IMR-90 (cell line): ENCODE results near the gene VDAC2. TPM values are rescaled to one million over a fixed set of nuclear protein-coding genes. Genes with fewer than 3 reads are reported as not detected.

ENCODE experiments used
- ATAC-seq: fragments of 200-7000 bp; cut with Tn5 transposase; 2 replicates; pipeline ENCODE4 v1.9.1; 2020; ENCODE audit warnings: low read depth, mild to moderate bottlenecking, moderate library complexity
- BruUV-seq: library from RNA; stranded (reverse); fragments of 400-500 nt; replicated peaks from 2 replicates; lab custom pipeline; 2021; lab: Mats Ljungman, UMichigan
- CTCF ChIA-PET: fragments of 300-600 bp; formaldehyde crosslinking; extraction: SDS; loops from one replicate; lab custom pipeline; 2021; ENCODE audit warnings: antibody characterized with exemption; lab: Yijun Ruan, JAX
- POLR2A ChIA-PET: fragments of 300-600 bp; sonication (Branson Sonifier 250); formaldehyde crosslinking; loops from one replicate; lab custom pipeline; 2022; ENCODE audit warnings: antibody characterized with exemption; ENCODE audit not compliant: unreplicated experiment; lab: Charles Lee
- DNase-seq: peaks from one replicate; pipeline ENCODE4 v3.0.0; 2013
- H2AFZ ChIP-seq: replicated peaks from 2 replicates; pipeline ENCODE3; 2013; ENCODE audit warnings: low read length, mild to moderate bottlenecking; ENCODE audit not compliant: poor library complexity
- H2AK5ac ChIP-seq: 2 replicates; pipeline ENCODE4 v1.6.1; 2013; ENCODE audit warnings: low read depth, low read length, inconsistent platforms
- H2AK9ac ChIP-seq: replicated peaks from 2 replicates; pipeline ENCODE3; 2013; ENCODE audit warnings: mild to moderate bottlenecking, low read depth, low read length, moderate library complexity; ENCODE audit not compliant: poor library complexity
- H2BK120ac ChIP-seq: 2 replicates; pipeline ENCODE4 v1.6.1; 2013; ENCODE audit warnings: low read depth, low read length, inconsistent platforms
- H2BK15ac ChIP-seq: 3 replicates; pipeline ENCODE4 v1.6.1; 2013; ENCODE audit warnings: low read depth, low read length, inconsistent platforms
- H2BK20ac ChIP-seq: 2 replicates; pipeline ENCODE4 v1.6.1; 2013; ENCODE audit warnings: low read depth, mild to moderate bottlenecking, inconsistent platforms, low read length, moderate library complexity
- H2BK5ac ChIP-seq: 2 replicates; pipeline ENCODE4 v1.6.1; 2013; ENCODE audit warnings: mild to moderate bottlenecking, low read depth, low read length, inconsistent platforms; ENCODE audit not compliant: poor library complexity, severe bottlenecking
- H3K14ac ChIP-seq: replicated peaks from 2 replicates; pipeline ENCODE4 v1.6.1; 2013; ENCODE audit warnings: low read depth, low read length, inconsistent platforms
- H3K18ac ChIP-seq: 2 replicates; pipeline ENCODE4 v1.6.1; 2013; ENCODE audit warnings: low read depth, low read length, control low read depth
- H3K23ac ChIP-seq: 2 replicates; pipeline ENCODE4 v1.6.1; 2013; ENCODE audit warnings: low read depth, low read length, inconsistent platforms
- H3K27ac ChIP-seq: 2 replicates; pipeline ENCODE4 v1.5.1; 2013; ENCODE audit warnings: mild to moderate bottlenecking, control low read depth, low read length; ENCODE audit not compliant: insufficient read depth
- H3K27me3 ChIP-seq: 2 replicates; pipeline ENCODE4 v1.6.1; 2013; ENCODE audit warnings: low read length; ENCODE audit not compliant: control insufficient read depth, insufficient read depth
- H3K36me3 ChIP-seq: 2 replicates; pipeline ENCODE4 v1.6.1; 2013; ENCODE audit warnings: low read length, mixed read lengths; ENCODE audit not compliant: control insufficient read depth, insufficient read depth
- H3K4ac ChIP-seq: 2 replicates; pipeline ENCODE4 v1.6.1; 2013; ENCODE audit warnings: low read depth, low read length, inconsistent platforms
- H3K4me1 ChIP-seq: 2 replicates; pipeline ENCODE4 v1.6.1; 2013; ENCODE audit warnings: low read length, mixed read lengths; ENCODE audit not compliant: control insufficient read depth, insufficient read depth
- H3K4me2 ChIP-seq: 2 replicates; pipeline ENCODE4 v1.6.1; 2013; ENCODE audit warnings: low read depth, mild to moderate bottlenecking, control low read depth, low read length, moderate library complexity
- H3K4me3 ChIP-seq: 2 replicates; pipeline ENCODE4 v1.5.1; 2013; ENCODE audit warnings: low read depth, mild to moderate bottlenecking, control low read depth, low read length, moderate library complexity; ENCODE audit not compliant: insufficient read depth
- H3K56ac ChIP-seq: 2 replicates; pipeline ENCODE4 v1.6.1; 2013; ENCODE audit warnings: low read length, inconsistent platforms; ENCODE audit not compliant: insufficient read depth; ENCODE audit errors: extremely low read depth
- H3K79me1 ChIP-seq, 2 experiments: 2 replicates each; pipeline ENCODE4 v1.6.1; 2013; ENCODE audit warnings: low read length in 2 of 2, inconsistent platforms in 1 of 2, low read depth in 1 of 2
- H3K9ac ChIP-seq: 2 replicates; pipeline ENCODE4 v1.6.1; 2013; ENCODE audit warnings: low read depth, low read length, control low read depth
- H3K9me1 ChIP-seq: 2 replicates; pipeline ENCODE4 v1.6.1; 2013; ENCODE audit warnings: low read length, inconsistent platforms; ENCODE audit not compliant: insufficient read depth
- H3K9me3 ChIP-seq: 2 replicates; pipeline ENCODE4 v1.6.1; 2013; ENCODE audit warnings: low read length; ENCODE audit not compliant: control insufficient read depth, insufficient read depth
- H4K20me1 ChIP-seq: 2 replicates; pipeline ENCODE4 v1.6.1; 2013; ENCODE audit warnings: low read length, inconsistent platforms; ENCODE audit not compliant: insufficient read depth
- H4K5ac ChIP-seq: 2 replicates; pipeline ENCODE4 v1.6.1; 2013; ENCODE audit warnings: mild to moderate bottlenecking, low read depth, low read length, control low read depth
- H4K8ac ChIP-seq, 2 experiments: 2 replicates each; pipeline ENCODE4 v1.6.1; 2013; ENCODE audit warnings: low read depth in 2 of 2, low read length in 2 of 2, control low read depth in 1 of 2, inconsistent platforms in 1 of 2
- H4K91ac ChIP-seq: 2 replicates; pipeline ENCODE4 v1.6.1; 2013; ENCODE audit warnings: low read depth, low read length, inconsistent platforms; ENCODE audit not compliant: insufficient read depth
- BHLHE40 ChIP-seq: fragments of 150-350 bp; IDR thresholded peaks from 2 replicates; pipeline ENCODE4 v1.6.1; 2016; ENCODE audit warnings: mild to moderate bottlenecking, low read depth, low read length
- CHD1 ChIP-seq: IDR thresholded peaks from 2 replicates; pipeline ENCODE4 v1.6.1; 2012; ENCODE audit warnings: low read depth, low read length, improper control_type of control experiment
- FOS ChIP-seq: fragments of 150-350 bp; IDR thresholded peaks from 2 replicates; pipeline ENCODE4 v1.6.1; 2016; ENCODE audit warnings: low read depth, low read length
- MAZ ChIP-seq: IDR thresholded peaks from 2 replicates; pipeline ENCODE4 v1.6.1; 2012; ENCODE audit warnings: low read depth, mild to moderate bottlenecking, low read length, improper control_type of control experiment, moderate library complexity, borderline replicate concordance
- NFE2L2 ChIP-seq: fragments of 150-350 bp; IDR thresholded peaks from 2 replicates; pipeline ENCODE4 v1.6.1; 2016; ENCODE audit warnings: low read depth, mild to moderate bottlenecking, low read length
- RAD21 ChIP-seq: IDR thresholded peaks from 2 replicates; pipeline ENCODE4 v1.6.1; 2012; ENCODE audit warnings: low read length, improper control_type of control experiment
- RCOR1 ChIP-seq: IDR thresholded peaks from 2 replicates; pipeline ENCODE4 v1.6.1; 2012; ENCODE audit warnings: mild to moderate bottlenecking, low read length, improper control_type of control experiment; ENCODE audit not compliant: insufficient replicate concordance
- WGBS, 2 experiments: methylation state at CpG; one replicate each; pipeline versions ENCODE4 v1.1.5 to v1.1.7; 2013; ENCODE audit warnings: missing lambda C conversion rate in 2 of 2; ENCODE audit not compliant: insufficient read length in 1 of 2; ENCODE audit errors: extremely low coverage in 2 of 2; 5-methylcytosine and 5-hydroxymethylcytosine counted together
- dilution Hi-C: fragments of 300-500 bp; cut with HindIII; formaldehyde crosslinking; loops from one replicate; pipeline ENCODE4 v1.14.3; 2018; ENCODE audit warnings: low sequenced_read_pairs; ENCODE audit not compliant: unreplicated experiment
- in situ Hi-C: fragments of 300-500 bp; cut with MboI; formaldehyde crosslinking; loops from 3 replicates; pipeline ENCODE4 v1.14.3; 2019; ENCODE audit warnings: low sequenced_read_pairs, inconsistent platforms, mixed read lengths
- intact Hi-C: fragments of 100-400 bp; cut with micrococcal nuclease; formaldehyde crosslinking; loops from 2 replicates; pipeline ENCODE4 v1.10.0; 2022
- polyA plus RNA-seq, 3 experiments: library from polyadenylated mRNA; depleted of rRNA; stranded (reverse); fragments of >200 nt; gene quantifications; 2 replicates each; pipeline ENCODE4 v1.2.3, GENCODE V29; 2012; ENCODE audit warnings: low replicate concordance in 1 of 3
- total RNA-seq: library from RNA; depleted of rRNA; stranded (reverse); fragments of >200 nt; gene quantifications from 2 replicates; pipeline ENCODE4 v1.2.3, GENCODE V29; 2012
- TF ChIP-seq, protein P1 (sequence below): fragments of 150-350 bp; IDR thresholded peaks from 2 replicates; pipeline ENCODE4 v1.6.1; 2016; ENCODE audit warnings: low read depth, mild to moderate bottlenecking, low read length, moderate library complexity, borderline replicate concordance
- TF ChIP-seq, protein P2 (sequence below): conservative IDR thresholded peaks from 2 replicates; pipeline ENCODE4 v1.5.1; 2012; ENCODE audit warnings: mild to moderate bottlenecking, low read depth, low read length, improper control_type of control experiment

The VDAC2 gene
- total and polyA plus RNA-seq, 2 of the 4 experiments (the other 2 are of a cell fraction) = 122 to 139 TPM

DNA sequence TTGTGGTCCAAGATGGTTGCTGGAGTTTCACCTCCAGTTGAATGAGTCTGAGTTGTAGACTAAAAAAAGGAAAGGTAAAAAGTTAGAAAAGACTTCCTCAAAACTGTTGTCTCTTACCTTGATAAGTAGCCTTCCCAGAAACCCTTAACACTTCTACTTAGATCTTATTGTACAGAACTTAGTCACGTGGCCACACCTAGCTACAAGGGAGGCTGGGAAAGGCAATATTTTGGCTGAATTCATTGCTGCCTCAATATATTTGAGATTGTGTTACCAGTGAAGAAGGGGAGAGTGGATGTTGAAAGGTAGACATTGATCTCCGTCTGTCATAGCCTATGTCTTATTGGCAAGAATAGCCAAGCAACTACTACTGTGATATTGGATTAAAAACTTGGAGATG, 35.5 kb upstream of the VDAC2 start:
- Histone ChIP-seq H4K20me1 (0 out of 2 replicates have a peak, but pooled peaks cover 4% of the 10 kb centered on the region), H3K79me1 (peaks cover 16 to 27% of the 10 kb centered on the region in 2 experiments), H3K27ac (no peak overlapping the region), H3K36me3 (peaks cover 19% of the 10 kb centered on the region), H2BK120ac (no peak overlapping the region), H3K18ac (no peak overlapping the region), H3K9me3 (no peaks in the 10 kb centered on the region), H3K56ac (no peak overlapping the region), H4K5ac (no peak overlapping the region), H3K4ac (no peak overlapping the region), H2BK15ac (no peak overlapping the region), H3K4me2 (no peak overlapping the region), H3K4me3 (no peak overlapping the region), H4K91ac (no peak overlapping the region), H2BK20ac (no peak overlapping the region), H3K14ac (no peak overlapping the region), H3K4me1 (peaks cover 5% of the 10 kb centered on the region), H2AK5ac (no peak overlapping the region), H2BK5ac (no peak overlapping the region), H3K9me1 (0 out of 2 replicates have a peak, but pooled peaks cover 2% of the 10 kb centered on the region), H3K23ac (no peak overlapping the region), H3K9ac (no peak overlapping the region), H2AFZ (no peak overlapping the region), H2AK9ac (no peak overlapping the region), H4K8ac (no peak overlapping the region), H3K27me3 (no peaks in the 10 kb centered on the region)
- no CpG with 5 or more reads among the region's 2 CpGs for WGBS, 2 experiments
- DNase-seq (no peak), ATAC-seq (no peak)
- BruUV-seq = no TSS peak
- ChIA-PET CTCF (no interaction called here), POLR2A (no interaction called here)
- dilution Hi-C loops (no loop called here), in situ Hi-C loops (no loop called here), intact Hi-C loops (loop anchor here (5.0 kb wide), 1 partner anchor 48 kb away; no protein-coding TSS in a partner anchor)
- TF ChIP-seq MAZ = no peak
- no peak for TF ChIP-seq RCOR1
- no peak for TF ChIP-seq BHLHE40
- TF ChIP-seq, protein P1, sequence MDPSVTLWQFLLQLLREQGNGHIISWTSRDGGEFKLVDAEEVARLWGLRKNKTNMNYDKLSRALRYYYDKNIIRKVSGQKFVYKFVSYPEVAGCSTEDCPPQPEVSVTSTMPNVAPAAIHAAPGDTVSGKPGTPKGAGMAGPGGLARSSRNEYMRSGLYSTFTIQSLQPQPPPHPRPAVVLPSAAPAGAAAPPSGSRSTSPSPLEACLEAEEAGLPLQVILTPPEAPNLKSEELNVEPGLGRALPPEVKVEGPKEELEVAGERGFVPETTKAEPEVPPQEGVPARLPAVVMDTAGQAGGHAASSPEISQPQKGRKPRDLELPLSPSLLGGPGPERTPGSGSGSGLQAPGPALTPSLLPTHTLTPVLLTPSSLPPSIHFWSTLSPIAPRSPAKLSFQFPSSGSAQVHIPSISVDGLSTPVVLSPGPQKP = no peak
- TF ChIP-seq, protein P2, sequence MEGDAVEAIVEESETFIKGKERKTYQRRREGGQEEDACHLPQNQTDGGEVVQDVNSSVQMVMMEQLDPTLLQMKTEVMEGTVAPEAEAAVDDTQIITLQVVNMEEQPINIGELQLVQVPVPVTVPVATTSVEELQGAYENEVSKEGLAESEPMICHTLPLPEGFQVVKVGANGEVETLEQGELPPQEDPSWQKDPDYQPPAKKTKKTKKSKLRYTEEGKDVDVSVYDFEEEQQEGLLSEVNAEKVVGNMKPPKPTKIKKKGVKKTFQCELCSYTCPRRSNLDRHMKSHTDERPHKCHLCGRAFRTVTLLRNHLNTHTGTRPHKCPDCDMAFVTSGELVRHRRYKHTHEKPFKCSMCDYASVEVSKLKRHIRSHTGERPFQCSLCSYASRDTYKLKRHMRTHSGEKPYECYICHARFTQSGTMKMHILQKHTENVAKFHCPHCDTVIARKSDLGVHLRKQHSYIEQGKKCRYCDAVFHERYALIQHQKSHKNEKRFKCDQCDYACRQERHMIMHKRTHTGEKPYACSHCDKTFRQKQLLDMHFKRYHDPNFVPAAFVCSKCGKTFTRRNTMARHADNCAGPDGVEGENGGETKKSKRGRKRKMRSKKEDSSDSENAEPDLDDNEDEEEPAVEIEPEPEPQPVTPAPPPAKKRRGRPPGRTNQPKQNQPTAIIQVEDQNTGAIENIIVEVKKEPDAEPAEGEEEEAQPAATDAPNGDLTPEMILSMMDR = no peak
- no peak for TF ChIP-seq NFE2L2
- no peak for TF ChIP-seq RAD21
- no peak for TF ChIP-seq CHD1
- no peak for TF ChIP-seq FOS
